Fibroblast of lung (primary cell): ENCODE data around the gene TARBP2. TPM values are rescaled to one million over a fixed set of nuclear protein-coding genes. Genes with fewer than 3 reads are reported as not detected.
A peak's percentile ranks its signal among the peaks of the same experiment; 100 is the strongest.

Source experiments
- DNase-seq, 2 donors: peaks; one replicate each; pipeline versions ENCODE4 v3.0.0 to v3.0.0-alpha.2; 2010; ENCODE audit warnings: low read depth in 2 of 2
- H2AFZ ChIP-seq: 2 replicates; pipeline ENCODE4 v1.5.1; 2012; ENCODE audit warnings: low read length, control low read depth, inconsistent platforms
- H3K27ac ChIP-seq: 2 replicates; pipeline ENCODE4 v1.5.1; 2011; ENCODE audit warnings: low read length, control low read depth; ENCODE audit not compliant: insufficient read depth
- H3K27me3 ChIP-seq: 2 replicates; pipeline ENCODE4 v1.5.1; 2011; ENCODE audit warnings: mild to moderate bottlenecking, low read length; ENCODE audit not compliant: control insufficient read depth, insufficient read depth
- H3K36me3 ChIP-seq: 2 replicates; pipeline ENCODE4 v1.5.1; 2011; ENCODE audit warnings: low read length; ENCODE audit not compliant: control insufficient read depth, insufficient read depth
- H3K4me1 ChIP-seq: 2 replicates; pipeline ENCODE4 v1.5.1; 2011; ENCODE audit warnings: low read length; ENCODE audit not compliant: control insufficient read depth, insufficient read depth; ENCODE audit errors: extremely low read depth
- H3K4me2 ChIP-seq: 2 replicates; pipeline ENCODE4 v1.5.1; 2011; ENCODE audit warnings: low read length, control low read depth; ENCODE audit not compliant: insufficient read depth; ENCODE audit errors: extremely low read depth
- H3K4me3 ChIP-seq, 4 experiments: fragments of 200-600 bp in 1 of 4; sonication (generic) in 1 of 4; replicated peaks in 1 of 4; 2 replicates each; pipeline ENCODE4 v1.5.1; 2011 to 2016; ENCODE audit warnings: low read length in 4 of 4, low read depth in 3 of 4, mild to moderate bottlenecking in 3 of 4, control low read depth in 2 of 4, inconsistent platforms in 1 of 4, mixed read lengths in 1 of 4; ENCODE audit not compliant: insufficient read depth in 1 of 4; ENCODE audit errors: control extremely low read depth in 1 of 4
- H3K79me2 ChIP-seq: 2 replicates; pipeline ENCODE4 v1.5.1; 2012; ENCODE audit warnings: mild to moderate bottlenecking, low read length, inconsistent platforms; ENCODE audit not compliant: control insufficient read depth, insufficient read depth
- H3K9ac ChIP-seq: 2 replicates; pipeline ENCODE4 v1.5.1; 2011; ENCODE audit warnings: mild to moderate bottlenecking, low read length, control low read depth; ENCODE audit not compliant: insufficient read depth
- H3K9me3 ChIP-seq: 2 replicates; pipeline ENCODE4 v1.5.1; 2012; ENCODE audit warnings: low read depth, low read length; ENCODE audit not compliant: control insufficient read depth, insufficient read depth
- H4K20me1 ChIP-seq: 2 replicates; pipeline ENCODE4 v1.5.1; 2011; ENCODE audit warnings: low read length; ENCODE audit not compliant: control insufficient read depth, insufficient read depth; ENCODE audit errors: extremely low read depth
- CTCF ChIP-seq, 2 donors: IDR thresholded peaks in 1 of 2; conservative IDR thresholded peaks in 1 of 2; 1 replicate in 1 of 2; 2 replicates in 1 of 2; pipeline ENCODE4 v1.5.1; 2011 to 2012; ENCODE audit warnings: low read length in 2 of 2, control low read depth in 1 of 2, inconsistent platforms in 1 of 2, low read depth in 1 of 2, mild to moderate bottlenecking in 1 of 2
- EZH2 ChIP-seq: IDR thresholded peaks from 2 replicates; pipeline ENCODE4 v1.5.1; 2012; ENCODE audit warnings: low read length, control low read depth, mild to moderate bottlenecking; ENCODE audit errors: missing control alignments
- polyA plus RNA-seq, 2 donors: library from polyadenylated mRNA; depleted of rRNA in 1 of 2; stranded (reverse) in 1 of 2; unstranded in 1 of 2; fragments of >200 nt; gene quantifications; 2 replicates each; pipeline ENCODE4 v1.2.1, GENCODE V29; 2011 to 2012; ENCODE audit warnings: missing spikeins in 1 of 2
- total RNA-seq: library from RNA; depleted of rRNA; stranded (reverse); fragments of >200 nt; gene quantifications from 2 replicates; pipeline ENCODE4 v1.2.1, GENCODE V29; 2014

Gene TARBP2
- total and polyA plus RNA-seq, 2 donors (not counting 1 experiment from before 2014, with no cell fraction given), result 19.8 to 39.3 TPM

- Histone ChIP-seq H4K20me1 (no peaks in the 10 kb centered on the region), H3K27ac (no peak overlapping the region), H3K4me1 (peaks cover 4% of the 10 kb centered on the region), H3K4me3 (no peak overlapping the region), H3K4me2 (no peak overlapping the region), H3K9ac (no peak overlapping the region), H3K9me3 (no peaks in the 10 kb centered on the region), H3K36me3 (peaks cover 42% of the 10 kb centered on the region), H3K79me2 (peaks cover 78% of the 10 kb centered on the region), H3K27me3 (no peaks in the 10 kb centered on the region), H2AFZ (no peak overlapping the region)
- DNase-seq, result no peak
- no peak for TF ChIP-seq CTCF (conservative IDR thresholded peaks at IDR 0.05 in 1 of 2, IDR thresholded peaks at IDR 0.05 in 1 of 2; ENCODE audit: low read depth in 1 of 2, low read length in 2 of 2)
- no peak for TF ChIP-seq EZH2
Measured at GRCh38 chr12:53464685-53465418, 36.2 kb upstream of the TARBP2 start.

GRCh38 chr12:53465679-53466078, 35.4 kb upstream of the TARBP2 start:
- Histone ChIP-seq H3K9me3 (no peaks in the 10 kb centered on the region), H3K27ac (peak overlapping the region; percentile 5), H3K4me1 (peaks cover 2% of the 10 kb centered on the region), H3K36me3 (peaks cover 42% of the 10 kb centered on the region), H3K4me3 (no peak overlapping the region), H2AFZ (no peak overlapping the region), H3K4me2 (no peak overlapping the region), H3K9ac (no peak overlapping the region), H3K27me3 (no peaks in the 10 kb centered on the region), H4K20me1 (no peaks in the 10 kb centered on the region), H3K79me2 (peaks cover 77% of the 10 kb centered on the region)
- TF ChIP-seq EZH2 (no peak), CTCF (conservative IDR thresholded peaks at IDR 0.05 in 1 of 2, IDR thresholded peaks at IDR 0.05 in 1 of 2; ENCODE audit: low read depth in 1 of 2, low read length in 2 of 2) (peak in 1 of 2 donors; percentile 9)
- no peak for DNase-seq

- H3K36me3 ChIP-seq, result peaks cover 37% of the 10 kb centered on the region
- no peak for DNase-seq
- no peaks in the 10 kb centered on the region for H3K27me3 ChIP-seq
- no peak overlapping the region for H3K4me3 ChIP-seq
- H3K27ac ChIP-seq, result no peak overlapping the region
- TF ChIP-seq EZH2 (no peak), CTCF (conservative IDR thresholded peaks at IDR 0.05 in 1 of 2, IDR thresholded peaks at IDR 0.05 in 1 of 2; ENCODE audit: low read depth in 1 of 2, low read length in 2 of 2) (no peak)
- H3K9ac ChIP-seq, result no peak overlapping the region
- H2AFZ ChIP-seq, result no peak overlapping the region
- H3K79me2 ChIP-seq, result peaks cover 72% of the 10 kb centered on the region
- no peak overlapping the region for H3K4me2 ChIP-seq
- no peaks in the 10 kb centered on the region for H3K4me1 ChIP-seq
- no peaks in the 10 kb centered on the region for H3K9me3 ChIP-seq
- no peaks in the 10 kb centered on the region for H4K20me1 ChIP-seq
Measured at GRCh38 chr12:53466640-53467039, 34.4 kb upstream of the TARBP2 start.
